HepG2 (cell line): Measurements from ENCODE around the gene SLC22A23. TPM values are rescaled to one million over a fixed set of nuclear protein-coding genes. Genes with fewer than 3 reads are reported as not detected.

ENCODE experiments used
- GLI4 ChIP-seq: sonication (generic); formaldehyde crosslinking; IDR thresholded peaks from 2 replicates; pipeline ENCODE4 v1.5.1; 2020; ENCODE audit warnings: missing genetic modification reagents, mild to moderate bottlenecking, moderate library complexity, borderline replicate concordance
- GTF3A ChIP-seq: sonication (generic); formaldehyde crosslinking; conservative IDR thresholded peaks from 2 replicates; pipeline ENCODE4 v1.4.0; 2020; ENCODE audit warnings: mild to moderate bottlenecking, missing genetic modification reagents
- HNF4G ChIP-seq, 2 experiments: sonication (generic) in 1 of 2; formaldehyde crosslinking in 1 of 2; IDR thresholded peaks; 2 replicates each; pipeline versions ENCODE4 v1.4.0 to v1.6.1; 2011 to 2020; ENCODE audit warnings: borderline replicate concordance in 2 of 2, low read depth in 2 of 2, mild to moderate bottlenecking in 2 of 2, low read length in 1 of 2, missing genetic modification reagents in 1 of 2, moderate library complexity in 1 of 2
- KMT2A ChIP-seq: sonication (generic); formaldehyde crosslinking; IDR thresholded peaks from 2 replicates; pipeline ENCODE4 v1.4.0; 2020; ENCODE audit warnings: missing genetic modification reagents
- MEIS1 ChIP-seq: sonication (generic); formaldehyde crosslinking; IDR thresholded peaks from 2 replicates; pipeline ENCODE4 v1.9.0; 2021; ENCODE audit warnings: mild to moderate bottlenecking, missing genetic modification reagents, moderate library complexity, borderline replicate concordance
- REL ChIP-seq: sonication (generic); formaldehyde crosslinking; conservative IDR thresholded peaks from 2 replicates; pipeline ENCODE4 v1.8.0; 2022; ENCODE audit warnings: mild to moderate bottlenecking, missing genetic modification reagents, moderate library complexity
- SMYD3 ChIP-seq: sonication (generic); formaldehyde crosslinking; IDR thresholded peaks from 2 replicates; pipeline ENCODE4 v1.8.1; 2023; ENCODE audit warnings: mild to moderate bottlenecking, missing genetic modification reagents
- ZNF143 ChIP-seq: sonication (generic); formaldehyde crosslinking; IDR thresholded peaks from 2 replicates; pipeline ENCODE4 v1.4.0; 2020; ENCODE audit warnings: missing genetic modification reagents
- ZNF17 ChIP-seq: sonication (generic); formaldehyde crosslinking; IDR thresholded peaks from 2 replicates; pipeline ENCODE4 v1.5.0; 2020; ENCODE audit warnings: mild to moderate bottlenecking, missing genetic modification reagents
- ZNF207 ChIP-seq: fragments of 450-650 bp; IDR thresholded peaks from 2 replicates; pipeline ENCODE4 v1.6.1; 2016; ENCODE audit warnings: antibody characterized with exemption, borderline replicate concordance
- ZNF251 ChIP-seq: sonication (generic); formaldehyde crosslinking; IDR thresholded peaks from 2 replicates; pipeline ENCODE4 v1.9.0; 2021; ENCODE audit warnings: mild to moderate bottlenecking, missing genetic modification reagents
- ZNF296 ChIP-seq: sonication (generic); formaldehyde crosslinking; conservative IDR thresholded peaks from 2 replicates; pipeline ENCODE4 v1.5.0; 2020; ENCODE audit warnings: mild to moderate bottlenecking, missing genetic modification reagents
- ZNF3 ChIP-seq: IDR thresholded peaks from 2 replicates; pipeline ENCODE4 v1.7.0; 2017; ENCODE audit warnings: inconsistent platforms
- ZNF589 ChIP-seq: sonication (generic); formaldehyde crosslinking; conservative IDR thresholded peaks from 2 replicates; pipeline ENCODE4 v1.8.0; 2022; ENCODE audit warnings: mild to moderate bottlenecking, moderate library complexity, missing genetic modification reagents
- ZNF850 ChIP-seq: sonication (generic); formaldehyde crosslinking; conservative IDR thresholded peaks from 2 replicates; pipeline ENCODE4 v1.9.0; 2021; ENCODE audit warnings: mild to moderate bottlenecking, missing genetic modification reagents
- ZNF883 ChIP-seq: sonication (generic); formaldehyde crosslinking; IDR thresholded peaks from 2 replicates; pipeline ENCODE4 v1.5.1; 2020; ENCODE audit warnings: mild to moderate bottlenecking, missing genetic modification reagents; ENCODE audit errors: not compliant biosample characterization
- polyA plus RNA-seq, 8 experiments: library from polyadenylated mRNA; depleted of rRNA in 3 of 8; stranded (reverse) in 7 of 8; unstranded in 1 of 8; fragments of >200 nt; fragmentation: Illumina TruSeq in 4 of 8; extraction: Trizol in 4 of 8; gene quantifications; 2 replicates each; pipeline versions ENCODE4 v1.2.1 to v1.2.3, GENCODE V29; 2011 to 2016; ENCODE audit warnings: low read depth in 4 of 8, missing spikeins in 1 of 8, mixed read lengths in 1 of 8; ENCODE audit not compliant: insufficient read depth in 1 of 8
- total RNA-seq, 5 experiments: library from RNA; depleted of rRNA; stranded (reverse); fragments of >200 nt; fragmentation: Illumina TruSeq; extraction: Trizol; gene quantifications; 2 replicates each; pipeline ENCODE4 v1.2.3, GENCODE V29; 2016; ENCODE audit warnings: low read depth in 1 of 5
- TF ChIP-seq, protein P1 (sequence below): sonication (generic); formaldehyde crosslinking; IDR thresholded peaks from 2 replicates; pipeline ENCODE4 v1.4.0; 2020; ENCODE audit warnings: missing genetic modification reagents, mild to moderate bottlenecking, borderline replicate concordance
- TF ChIP-seq, protein P2 (sequence below): sonication (generic); formaldehyde crosslinking; IDR thresholded peaks from 2 replicates; pipeline ENCODE4 v1.4.0; 2020; ENCODE audit warnings: mild to moderate bottlenecking, missing genetic modification reagents
- TF ChIP-seq, protein P3 (sequence below): sonication (generic); formaldehyde crosslinking; IDR thresholded peaks from 2 replicates; pipeline ENCODE4 v1.5.1; 2020; ENCODE audit warnings: mild to moderate bottlenecking, moderate library complexity, missing genetic modification reagents

SLC22A23 gene
- total and polyA plus RNA-seq, 2 of the 13 experiments (the other 11 are each of a cell fraction or from before 2014, with no cell fraction given): 11.8 to 17.5 TPM

DNA sequence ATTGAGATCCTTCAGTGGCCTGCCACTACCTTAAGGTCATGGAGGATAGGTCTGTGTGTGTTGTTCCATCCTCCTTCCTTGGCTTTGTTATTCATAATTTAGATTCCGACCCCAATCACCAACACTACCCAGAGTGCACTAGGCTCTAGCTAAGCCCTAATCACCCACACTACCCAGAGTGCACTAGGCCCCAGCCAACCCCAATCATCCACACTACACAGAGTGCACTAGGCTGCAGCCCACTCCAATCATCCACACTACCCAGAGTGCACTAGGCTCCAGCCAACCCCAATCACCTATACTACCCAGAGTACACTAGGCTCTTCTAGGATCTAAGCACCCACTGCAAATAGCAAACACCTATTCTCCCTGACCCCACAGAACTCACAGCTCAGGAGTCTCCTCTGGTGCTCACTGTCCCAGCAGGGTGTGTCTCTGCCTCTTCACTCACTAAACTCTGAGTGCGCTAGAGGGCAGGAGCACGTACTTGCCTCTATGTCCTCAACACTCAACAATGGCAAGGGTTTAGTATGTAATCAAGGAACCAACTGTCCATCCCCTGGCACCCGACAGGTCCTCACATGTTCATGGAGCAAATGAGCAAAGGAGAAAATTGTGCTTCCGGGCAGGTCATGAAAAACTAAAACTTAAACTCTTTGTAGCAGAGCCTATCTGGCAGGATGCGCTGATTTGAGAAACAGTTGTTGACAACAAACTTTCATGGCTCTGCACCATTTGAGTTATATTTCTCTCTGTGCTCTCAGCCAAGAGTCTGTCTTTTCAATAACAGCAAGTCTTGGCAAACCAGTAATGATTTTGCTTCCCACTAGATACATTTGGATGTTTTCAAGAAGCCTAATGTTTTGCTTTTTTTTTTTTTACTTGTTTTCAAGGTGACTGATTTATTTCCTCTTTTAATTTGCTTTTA is 54.3 kb downstream of the SLC22A23 start (continued):
- TF ChIP-seq ZNF589 (CRISPR knock-in tag): 0 out of 2 replicates have a peak, but pooled peaks have one; percentile 25
- TF ChIP-seq, protein P1, sequence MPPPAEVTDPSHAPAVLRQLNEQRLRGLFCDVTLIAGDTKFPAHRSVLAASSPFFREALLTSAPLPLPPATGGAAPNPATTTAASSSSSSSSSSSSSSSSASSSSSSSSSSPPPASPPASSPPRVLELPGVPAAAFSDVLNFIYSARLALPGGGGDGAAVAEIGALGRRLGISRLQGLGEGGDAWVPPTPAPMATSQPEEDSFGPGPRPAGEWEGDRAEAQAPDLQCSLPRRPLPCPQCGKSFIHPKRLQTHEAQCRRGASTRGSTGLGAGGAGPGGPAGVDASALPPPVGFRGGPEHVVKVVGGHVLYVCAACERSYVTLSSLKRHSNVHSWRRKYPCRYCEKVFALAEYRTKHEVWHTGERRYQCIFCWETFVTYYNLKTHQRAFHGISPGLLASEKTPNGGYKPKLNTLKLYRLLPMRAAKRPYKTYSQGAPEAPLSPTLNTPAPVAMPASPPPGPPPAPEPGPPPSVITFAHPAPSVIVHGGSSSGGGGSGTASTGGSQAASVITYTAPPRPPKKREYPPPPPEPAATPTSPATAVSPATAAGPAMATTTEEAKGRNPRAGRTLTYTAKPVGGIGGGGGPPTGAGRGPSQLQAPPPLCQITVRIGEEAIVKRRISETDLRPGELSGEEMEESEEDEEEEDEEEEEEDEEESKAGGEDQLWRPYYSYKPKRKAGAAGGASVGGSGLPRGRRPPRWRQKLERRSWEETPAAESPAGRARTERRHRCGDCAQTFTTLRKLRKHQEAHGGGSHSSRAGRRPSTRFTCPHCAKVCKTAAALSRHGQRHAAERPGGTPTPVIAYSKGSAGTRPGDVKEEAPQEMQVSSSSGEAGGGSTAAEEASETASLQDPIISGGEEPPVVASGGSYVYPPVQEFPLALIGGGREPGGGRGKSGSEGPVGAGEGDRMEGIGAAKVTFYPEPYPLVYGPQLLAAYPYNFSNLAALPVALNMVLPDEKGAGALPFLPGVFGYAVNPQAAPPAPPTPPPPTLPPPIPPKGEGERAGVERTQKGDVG (CRISPR knock-in tag): peak; percentile 88; the same call in 1 of the 2 replicates
- TF ChIP-seq SMYD3 (CRISPR knock-in tag): 0 out of 2 replicates have a peak, but pooled peaks have one; percentile 0
- 0 out of 2 replicates have a peak, but pooled peaks have one; percentile 0 for TF ChIP-seq ZNF850
- TF ChIP-seq, protein P2, sequence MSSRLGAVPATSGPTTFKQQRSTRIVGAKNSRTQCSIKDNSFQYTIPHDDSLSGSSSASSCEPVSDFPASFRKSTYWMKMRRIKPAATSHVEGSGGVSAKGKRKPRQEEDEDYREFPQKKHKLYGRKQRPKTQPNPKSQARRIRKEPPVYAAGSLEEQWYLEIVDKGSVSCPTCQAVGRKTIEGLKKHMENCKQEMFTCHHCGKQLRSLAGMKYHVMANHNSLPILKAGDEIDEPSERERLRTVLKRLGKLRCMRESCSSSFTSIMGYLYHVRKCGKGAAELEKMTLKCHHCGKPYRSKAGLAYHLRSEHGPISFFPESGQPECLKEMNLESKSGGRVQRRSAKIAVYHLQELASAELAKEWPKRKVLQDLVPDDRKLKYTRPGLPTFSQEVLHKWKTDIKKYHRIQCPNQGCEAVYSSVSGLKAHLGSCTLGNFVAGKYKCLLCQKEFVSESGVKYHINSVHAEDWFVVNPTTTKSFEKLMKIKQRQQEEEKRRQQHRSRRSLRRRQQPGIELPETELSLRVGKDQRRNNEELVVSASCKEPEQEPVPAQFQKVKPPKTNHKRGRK (CRISPR knock-in tag): peak; percentile 85; the same call in 1 of the 2 replicates
- no peak for TF ChIP-seq ZNF296 (CRISPR knock-in tag)
- TF ChIP-seq ZNF143 (CRISPR knock-in tag): peak; percentile 66
- no peak for TF ChIP-seq REL (CRISPR knock-in tag)
- peak; percentile 30 for TF ChIP-seq ZNF883 (CRISPR knock-in tag)
- TF ChIP-seq KMT2A (CRISPR knock-in tag): peak; percentile 2; the same call in 1 of the 2 replicates
- peak; percentile 83; the same call in 1 of the 2 replicates for TF ChIP-seq GLI4
- peak; percentile 42; the same call in 1 of the 2 replicates for TF ChIP-seq MEIS1 (CRISPR knock-in tag)
- TF ChIP-seq HNF4G (IDR thresholded peaks at IDR 0.05; ENCODE audit: borderline replicate concordance, low read depth, low read length): no peak
- no peak for TF ChIP-seq HNF4G (CRISPR knock-in tag; IDR thresholded peaks at IDR 0.05; ENCODE audit: borderline replicate concordance, low read depth)
- TF ChIP-seq ZNF207: no peak
- peak; percentile 75; the same call in 1 of the 2 replicates for TF ChIP-seq GTF3A
- 0 out of 2 replicates have a peak, but pooled peaks have one; percentile 29 for TF ChIP-seq ZNF251 (CRISPR knock-in tag)
- TF ChIP-seq ZNF3: no peak
- TF ChIP-seq, protein P3, sequence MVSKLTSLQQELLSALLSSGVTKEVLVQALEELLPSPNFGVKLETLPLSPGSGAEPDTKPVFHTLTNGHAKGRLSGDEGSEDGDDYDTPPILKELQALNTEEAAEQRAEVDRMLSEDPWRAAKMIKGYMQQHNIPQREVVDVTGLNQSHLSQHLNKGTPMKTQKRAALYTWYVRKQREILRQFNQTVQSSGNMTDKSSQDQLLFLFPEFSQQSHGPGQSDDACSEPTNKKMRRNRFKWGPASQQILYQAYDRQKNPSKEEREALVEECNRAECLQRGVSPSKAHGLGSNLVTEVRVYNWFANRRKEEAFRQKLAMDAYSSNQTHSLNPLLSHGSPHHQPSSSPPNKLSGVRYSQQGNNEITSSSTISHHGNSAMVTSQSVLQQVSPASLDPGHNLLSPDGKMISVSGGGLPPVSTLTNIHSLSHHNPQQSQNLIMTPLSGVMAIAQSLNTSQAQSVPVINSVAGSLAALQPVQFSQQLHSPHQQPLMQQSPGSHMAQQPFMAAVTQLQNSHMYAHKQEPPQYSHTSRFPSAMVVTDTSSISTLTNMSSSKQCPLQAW: peak; percentile 54; the same call in 1 of the 2 replicates
- TF ChIP-seq ZNF17 (CRISPR knock-in tag): peak; percentile 21; the same call in 1 of the 2 replicates
- TF ChIP-seq, all 625 proteins: peak for 29
